Measurements from ENCODE around the gene TTC38. TPM values are rescaled to one million over a fixed set of nuclear protein-coding genes. Genes with fewer than 3 reads are reported as not detected.

The TTC38 gene
- total and polyA plus RNA-seq, 7 donors, result 9.9 to 19.5 (median 13.4) TPM

GRCh38 chr22:46293577-46294260 is 25.9 kb downstream of the TTC38 start:
- Histone ChIP-seq H3K4me1 (peaks cover 11% of the 10 kb centered on the region), H3K27me3 (ENCODE audit: insufficient read depth in 3 of 3, low read length in 2 of 3) (no peaks in the 10 kb centered on the region), H3K4me3 (no peak overlapping the region), H3K27ac (peak overlapping the region; percentile 41), H3K9me3 (no peaks in the 10 kb centered on the region), H3K36me3 (ENCODE audit: insufficient read depth in 1 of 2, low read depth in 1 of 2) (peaks cover 0 to 26% of the 10 kb centered on the region in 2 donors)
- TF ChIP-seq CTCF (IDR thresholded peaks at IDR 0.05), result no peak
- WGBS, 3 donors, result 72 to 82% (median 81%) methylated on average over 11 of the region's 11 CpGs
- ATAC-seq (no peak), DNase-seq (peak; percentile 60 to 77)
- intact Hi-C loops (cut with DNase I), result loop anchor here in 1 of 2 donors (5.0 kb wide), 1 partner anchor 146 kb away; no protein-coding TSS in a partner anchor

- H3K4me3 ChIP-seq, result no peak overlapping the region
- ATAC-seq, result no peak
- H3K36me3 ChIP-seq (ENCODE audit: insufficient read depth in 1 of 2, low read depth in 1 of 2), result peaks cover 0 to 26% of the 10 kb centered on the region in 2 donors
- no peak overlapping the region for H3K27ac ChIP-seq
- no peaks in the 10 kb centered on the region for H3K27me3 ChIP-seq (ENCODE audit: insufficient read depth in 3 of 3, low read length in 2 of 3)
- no peaks in the 10 kb centered on the region for H3K9me3 ChIP-seq
- 81 to 93% (median 87%) methylated on average over 2 of the region's 2 CpGs for WGBS, 3 donors
- H3K4me1 ChIP-seq, result peaks cover 11% of the 10 kb centered on the region
- intact Hi-C loops (cut with DNase I), result loop anchor here (5.0 kb wide), 1 partner anchor 147 kb away; no protein-coding TSS in a partner anchor
- no peak for DNase-seq
- no peak for TF ChIP-seq CTCF (IDR thresholded peaks at IDR 0.05)
These were observed 27.0 kb downstream of the TTC38 start for GRCh38 chr22:46294784-46295183.

- peaks cover 7% of the 10 kb centered on the region for H3K4me1 ChIP-seq
- H3K9me3 ChIP-seq, result no peaks in the 10 kb centered on the region
- H3K27ac ChIP-seq, result peak overlapping the region; percentile 89
- WGBS, 3 donors, result 56 to 66% (median 60%) methylated on average over 4 of the region's 4 CpGs
- H3K4me3 ChIP-seq, result peak overlapping the region; percentile 74
- intact Hi-C loops (cut with DNase I), result loop anchor here in 1 of 2 donors (5.0 kb wide), 1 partner anchor 148 kb away; no protein-coding TSS in a partner anchor
- H3K36me3 ChIP-seq (ENCODE audit: insufficient read depth in 1 of 2, low read depth in 1 of 2), result peaks cover 0 to 26% of the 10 kb centered on the region in 2 donors
- peak in 1 of 4 donors; percentile 1 for ATAC-seq
- TF ChIP-seq CTCF (IDR thresholded peaks at IDR 0.05), result no peak
- no peaks in the 10 kb centered on the region for H3K27me3 ChIP-seq (ENCODE audit: insufficient read depth in 3 of 3, low read length in 2 of 3)
- DNase-seq, result no peak
These were observed 27.6 kb downstream of the TTC38 start for GRCh38 chr22:46295277-46295971.

- DNase-seq, result peak; percentile 98 to 99
- Histone ChIP-seq H3K27ac (peak within 1 kb of the TSS; percentile 89), H3K36me3 (ENCODE audit: insufficient read depth in 1 of 2, low read depth in 1 of 2) (peaks cover 0 to 26% of the 10 kb centered on the region in 2 donors), H3K4me3 (peak within 1 kb of the TSS; percentile 74), H3K4me1 (peaks cover 7% of the 10 kb centered on the region), H3K27me3 (ENCODE audit: insufficient read depth in 3 of 3, low read length in 2 of 3) (no peaks in the 10 kb centered on the region), H3K9me3 (no peaks in the 10 kb centered on the region)
- intact Hi-C loops (cut with DNase I), result loop anchor here in 1 of 2 donors (5.0 kb wide), 1 partner anchor 149 kb away; no protein-coding TSS in a partner anchor
- 0 to 1% (median 1%) methylated on average over 71 to 76 of the region's 76 CpGs for WGBS, 3 donors
- ATAC-seq, result peak; percentile 96 to 99 (median 98)
- peak; percentile 20 for TF ChIP-seq CTCF (IDR thresholded peaks at IDR 0.05)
These were observed 28.7 kb downstream of the TTC38 start, which contains the start of gene GTSE1 for GRCh38 chr22:46296257-46297150. Gene GTSE1 (plus strand): TSS chr22:46296870. CDS start chr22:46297401, 531 bp downstream.
